ENCODE data around the gene MED13.

DNA sequence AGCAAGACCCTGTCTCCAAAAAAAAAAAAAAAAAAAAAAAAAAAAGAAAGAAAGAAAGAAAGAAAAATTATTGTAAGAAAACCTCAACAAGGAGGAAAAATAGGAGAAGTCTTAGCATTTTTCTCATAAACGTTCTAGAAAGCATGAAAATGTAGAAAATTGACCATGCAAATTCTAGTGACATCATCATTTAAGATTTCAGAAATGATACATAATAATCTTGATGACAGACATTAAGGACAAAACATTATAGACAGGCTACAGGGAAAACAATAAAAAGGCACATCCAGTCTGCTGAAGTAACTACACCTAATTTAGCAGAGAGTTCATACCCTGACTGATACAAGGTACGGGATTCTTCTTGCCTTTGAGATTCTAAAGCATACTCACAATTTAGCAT is 21.9 kb downstream of the MED13 start:
- TF ChIP-seq, protein P1, sequence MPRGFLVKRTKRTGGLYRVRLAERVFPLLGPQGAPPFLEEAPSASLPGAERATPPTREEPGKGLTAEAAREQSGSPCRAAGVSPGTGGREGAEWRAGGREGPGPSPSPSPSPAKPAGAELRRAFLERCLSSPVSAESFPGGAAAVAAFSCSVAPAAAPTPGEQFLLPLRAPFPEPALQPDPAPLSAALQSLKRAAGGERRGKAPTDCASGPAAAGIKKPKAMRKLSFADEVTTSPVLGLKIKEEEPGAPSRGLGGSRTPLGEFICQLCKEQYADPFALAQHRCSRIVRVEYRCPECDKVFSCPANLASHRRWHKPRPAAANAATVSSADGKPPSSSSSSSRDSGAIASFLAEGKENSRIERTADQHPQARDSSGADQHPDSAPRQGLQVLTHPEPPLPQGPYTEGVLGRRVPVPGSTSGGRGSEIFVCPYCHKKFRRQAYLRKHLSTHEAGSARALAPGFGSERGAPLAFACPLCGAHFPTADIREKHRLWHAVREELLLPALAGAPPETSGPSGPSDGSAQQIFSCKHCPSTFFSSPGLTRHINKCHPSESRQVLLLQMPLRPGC (tag by site-specific recombination; IDR thresholded peaks at IDR 0.05), result no peak
- TF ChIP-seq, protein P2, sequence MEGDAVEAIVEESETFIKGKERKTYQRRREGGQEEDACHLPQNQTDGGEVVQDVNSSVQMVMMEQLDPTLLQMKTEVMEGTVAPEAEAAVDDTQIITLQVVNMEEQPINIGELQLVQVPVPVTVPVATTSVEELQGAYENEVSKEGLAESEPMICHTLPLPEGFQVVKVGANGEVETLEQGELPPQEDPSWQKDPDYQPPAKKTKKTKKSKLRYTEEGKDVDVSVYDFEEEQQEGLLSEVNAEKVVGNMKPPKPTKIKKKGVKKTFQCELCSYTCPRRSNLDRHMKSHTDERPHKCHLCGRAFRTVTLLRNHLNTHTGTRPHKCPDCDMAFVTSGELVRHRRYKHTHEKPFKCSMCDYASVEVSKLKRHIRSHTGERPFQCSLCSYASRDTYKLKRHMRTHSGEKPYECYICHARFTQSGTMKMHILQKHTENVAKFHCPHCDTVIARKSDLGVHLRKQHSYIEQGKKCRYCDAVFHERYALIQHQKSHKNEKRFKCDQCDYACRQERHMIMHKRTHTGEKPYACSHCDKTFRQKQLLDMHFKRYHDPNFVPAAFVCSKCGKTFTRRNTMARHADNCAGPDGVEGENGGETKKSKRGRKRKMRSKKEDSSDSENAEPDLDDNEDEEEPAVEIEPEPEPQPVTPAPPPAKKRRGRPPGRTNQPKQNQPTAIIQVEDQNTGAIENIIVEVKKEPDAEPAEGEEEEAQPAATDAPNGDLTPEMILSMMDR (tag by site-specific recombination; IDR thresholded peaks at IDR 0.05), result no peak
- TF ChIP-seq ZNF155 (tag by site-specific recombination; IDR thresholded peaks at IDR 0.05), result no peak
- TF ChIP-seq ZNF658 (tag by site-specific recombination; IDR thresholded peaks at IDR 0.05), result no peak
- TF ChIP-seq ZNF560 (tag by site-specific recombination; IDR thresholded peaks at IDR 0.05; ENCODE audit: borderline replicate concordance), result no peak
- no peak for TF ChIP-seq ZNF335 (tag by site-specific recombination; conservative IDR thresholded peaks at IDR 0.05)
- no peak for TF ChIP-seq ZNF707 (tag by site-specific recombination; IDR thresholded peaks at IDR 0.05)
- no peak for TF ChIP-seq ZNF311 (tag by site-specific recombination; IDR thresholded peaks at IDR 0.05; ENCODE audit: borderline replicate concordance)
- no peak for TF ChIP-seq SCRT1 (tag by site-specific recombination; IDR thresholded peaks at IDR 0.05; ENCODE audit: borderline replicate concordance)
- TF ChIP-seq KLF16 (tag by site-specific recombination; IDR thresholded peaks at IDR 0.05), result no peak
- no peak for TF ChIP-seq ZNF830 (tag by site-specific recombination; IDR thresholded peaks at IDR 0.05; ENCODE audit: low read depth)
